Right lobe of liver (tissue), 6 donors: ENCODE data around the gene VAV2. TPM values are rescaled to one million over a fixed set of nuclear protein-coding genes. Genes with fewer than 3 reads are reported as not detected.

ENCODE experiments used
- ATAC-seq, 4 donors: fragments of 200-7000 bp; cut with Tn5 transposase; one replicate each; pipeline ENCODE4 v1.9.1; 2020; ENCODE audit warnings: mild to moderate bottlenecking in 4 of 4, moderate library complexity in 4 of 4
- DNase-seq, 3 donors: peaks; one replicate each; pipeline ENCODE4 v3.0.0-alpha.2; 2020
- H3K27ac ChIP-seq, 3 donors: fragments of 200-600 bp; one replicate each; pipeline ENCODE4 v1.8.0; 2022
- H3K27me3 ChIP-seq, 2 donors: fragments of 200-600 bp; one replicate each; pipeline ENCODE4 v1.8.0; 2022
- H3K36me3 ChIP-seq, 4 donors: fragments of 200-600 bp; sonication (generic) in 1 of 4; one replicate each; pipeline versions ENCODE4 v1.5.1 to v1.8.0; 2017 to 2022; ENCODE audit warnings: control low read depth in 1 of 4
- H3K4me1 ChIP-seq, 4 donors: fragments of 200-600 bp; sonication (generic) in 1 of 4; one replicate each; pipeline versions ENCODE4 v1.5.1 to v1.8.0; 2017 to 2022; ENCODE audit warnings: control low read depth in 1 of 4
- H3K4me3 ChIP-seq, 3 donors: fragments of 200-600 bp; one replicate each; pipeline ENCODE4 v1.8.0; 2022
- H3K9me3 ChIP-seq, 4 donors: fragments of 200-600 bp; sonication (generic) in 1 of 4; one replicate each; pipeline versions ENCODE4 v1.5.1 to v1.8.0; 2017 to 2022; ENCODE audit warnings: control low read depth in 1 of 4
- POLR2A ChIP-seq: fragments of 450-650 bp; IDR thresholded peaks from one replicate; pipeline ENCODE4 v1.6.1; 2017; ENCODE audit warnings: antibody characterized with exemption, mild to moderate bottlenecking
- WGBS: methylation state at CpG from one replicate; pipeline ENCODE4 v1.1.6; 2018; ENCODE audit warnings: low coverage, low lambda C conversion rate; ENCODE audit not compliant: insufficient coverage; ENCODE audit errors: missing lambda C conversion rate; 5-methylcytosine and 5-hydroxymethylcytosine counted together
- intact Hi-C, 2 donors: fragments of 100-400 bp; cut with DNase I; formaldehyde crosslinking; loops; one replicate each; pipeline versions ENCODE4 v1.11.2 to v1.14.1; 2022
- total RNA-seq, 6 experiments: library from RNA; depleted of rRNA in 2 of 6; stranded (reverse); fragments of >200 nt in 2 of 6; fragmentation: NEBNext Ultra II Directional in 3 of 6; extraction: Animal tissue kit (Norgen Biotek cat#: 25700) in 3 of 6; gene quantifications; one replicate each; pipeline versions ENCODE4 v1.1.0 to v1.2.4, GENCODE V29; 2016 to 2023
- TF ChIP-seq, protein P1 (sequence below), 4 donors: fragments of 200-600 bp in 3 of 4; fragments of 450-650 bp in 1 of 4; IDR thresholded peaks; one replicate each; pipeline versions ENCODE4 v1.5.1 to v1.8.0; 2016 to 2022; ENCODE audit warnings: antibody characterized with exemption in 4 of 4, mild to moderate bottlenecking in 2 of 4
- donor health status: DM: no; HTN: yes; CAD: no.
- donor health status: DM: no; HTN: no; CAD: no.
- donor health status: DM: no; HTN: no; CAD: no.
- donor health status: DM: no; HTN: yes; CAD: no.
- donor health status: DM: no; HTN: yes; CAD: no.

VAV2 gene
- total RNA-seq, 6 experiments from 2014 or later: 30.1 to 44.3 (median 34.9) TPM

DNA sequence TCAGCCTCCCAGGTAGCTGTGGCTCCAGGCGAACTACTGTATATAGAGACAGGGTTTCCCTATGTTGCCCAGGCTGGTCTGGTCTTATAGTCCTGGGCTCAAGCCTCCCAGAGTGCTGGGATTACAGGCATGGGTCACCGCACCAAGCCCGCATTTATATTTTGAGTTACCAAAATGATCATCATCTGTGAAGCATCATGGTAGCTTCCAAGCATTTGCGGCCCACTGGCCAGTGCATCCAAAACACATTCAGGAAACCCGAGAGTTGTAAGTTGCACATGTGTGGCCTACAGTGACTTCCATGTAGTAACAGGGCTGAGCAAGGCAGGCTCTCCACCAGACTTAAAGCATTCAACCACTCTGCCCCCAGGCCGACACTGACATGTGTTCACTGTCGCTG lies 35.4 kb upstream of the VAV2 start:
- Histone ChIP-seq H3K4me1 (peaks cover 0 to 31% (median 9%) of the 10 kb centered on the region in 4 donors), H3K27me3 (no peaks in the 10 kb centered on the region), H3K9me3 (no peaks in the 10 kb centered on the region), H3K36me3 (peaks cover 0 to 23% (median 9%) of the 10 kb centered on the region in 4 donors), H3K4me3 (no peak overlapping the region), H3K27ac (no peak overlapping the region)
- ATAC-seq: no peak
- WGBS: 100% methylated on average over 1 of the region's 7 CpGs
- DNase-seq: peak in 1 of 3 donors; percentile 33
- intact Hi-C loops: no loop called here
- no peak for TF ChIP-seq POLR2A
- TF ChIP-seq, protein P1, sequence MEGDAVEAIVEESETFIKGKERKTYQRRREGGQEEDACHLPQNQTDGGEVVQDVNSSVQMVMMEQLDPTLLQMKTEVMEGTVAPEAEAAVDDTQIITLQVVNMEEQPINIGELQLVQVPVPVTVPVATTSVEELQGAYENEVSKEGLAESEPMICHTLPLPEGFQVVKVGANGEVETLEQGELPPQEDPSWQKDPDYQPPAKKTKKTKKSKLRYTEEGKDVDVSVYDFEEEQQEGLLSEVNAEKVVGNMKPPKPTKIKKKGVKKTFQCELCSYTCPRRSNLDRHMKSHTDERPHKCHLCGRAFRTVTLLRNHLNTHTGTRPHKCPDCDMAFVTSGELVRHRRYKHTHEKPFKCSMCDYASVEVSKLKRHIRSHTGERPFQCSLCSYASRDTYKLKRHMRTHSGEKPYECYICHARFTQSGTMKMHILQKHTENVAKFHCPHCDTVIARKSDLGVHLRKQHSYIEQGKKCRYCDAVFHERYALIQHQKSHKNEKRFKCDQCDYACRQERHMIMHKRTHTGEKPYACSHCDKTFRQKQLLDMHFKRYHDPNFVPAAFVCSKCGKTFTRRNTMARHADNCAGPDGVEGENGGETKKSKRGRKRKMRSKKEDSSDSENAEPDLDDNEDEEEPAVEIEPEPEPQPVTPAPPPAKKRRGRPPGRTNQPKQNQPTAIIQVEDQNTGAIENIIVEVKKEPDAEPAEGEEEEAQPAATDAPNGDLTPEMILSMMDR (IDR thresholded peaks at IDR 0.05): no peak

DNA sequence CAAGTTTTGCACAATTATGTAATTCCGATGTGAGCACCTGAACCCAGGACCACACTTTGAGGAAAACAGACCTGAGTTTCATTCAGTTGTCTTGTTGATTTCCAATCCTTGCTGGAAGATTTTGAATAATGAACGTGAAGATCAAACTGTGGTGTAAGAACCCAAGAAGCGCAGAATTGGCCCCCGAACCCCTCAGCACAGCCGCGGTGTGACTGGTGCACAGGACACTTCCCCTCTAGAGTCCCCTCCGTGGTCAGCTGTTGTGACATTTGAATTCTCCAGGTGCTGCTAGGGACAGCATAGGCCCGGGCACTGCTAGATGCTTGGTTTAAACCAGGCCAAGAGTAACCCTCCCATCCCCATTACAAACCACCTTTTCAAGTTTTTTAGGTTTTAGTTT lies 34.9 kb upstream of the VAV2 start:
- DNase-seq (peak in 1 of 3 donors; percentile 27), ATAC-seq (no peak)
- Histone ChIP-seq H3K4me3 (no peak overlapping the region), H3K9me3 (no peaks in the 10 kb centered on the region), H3K27me3 (no peaks in the 10 kb centered on the region), H3K36me3 (peaks cover 0 to 17% (median 7%) of the 10 kb centered on the region in 4 donors), H3K27ac (no peak overlapping the region), H3K4me1 (peaks cover 0 to 31% (median 9%) of the 10 kb centered on the region in 4 donors)
- intact Hi-C loops: no loop called here
- TF ChIP-seq POLR2A: no peak
- TF ChIP-seq, protein P1 (IDR thresholded peaks at IDR 0.05): no peak
- 88% methylated on average over 2 of the region's 8 CpGs for WGBS

DNA sequence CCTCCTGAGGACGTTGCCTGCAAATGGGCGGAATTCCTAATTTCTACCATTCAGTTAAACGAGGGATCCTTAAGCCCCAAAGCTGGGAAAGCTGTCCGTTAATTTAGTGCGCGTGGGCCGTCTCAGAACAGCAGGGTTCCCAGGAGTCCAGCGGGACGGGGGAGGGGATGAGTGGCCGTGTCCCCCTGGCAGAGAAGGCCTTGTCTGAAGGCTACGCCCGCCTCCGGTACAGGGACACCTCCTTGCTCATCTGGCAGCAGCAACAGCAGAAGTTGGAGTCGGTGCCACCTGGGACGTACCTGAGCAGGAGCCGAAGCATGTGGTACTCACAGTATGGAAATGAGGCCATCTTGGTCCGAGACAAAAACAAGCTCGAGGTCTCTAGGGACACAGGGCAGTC lies 34.5 kb upstream of the VAV2 start:
- WGBS: 86% methylated on average over 12 of the region's 18 CpGs
- Histone ChIP-seq H3K36me3 (peaks cover 0 to 13% (median 5%) of the 10 kb centered on the region in 4 donors), H3K4me3 (no peak overlapping the region), H3K4me1 (peaks cover 0 to 31% (median 9%) of the 10 kb centered on the region in 4 donors), H3K9me3 (no peaks in the 10 kb centered on the region), H3K27ac (no peak overlapping the region), H3K27me3 (no peaks in the 10 kb centered on the region)
- no peak for ATAC-seq
- intact Hi-C loops: no loop called here
- TF ChIP-seq, protein P1 (IDR thresholded peaks at IDR 0.05): no peak
- TF ChIP-seq POLR2A: no peak
- DNase-seq: peak in 1 of 3 donors; percentile 62

DNA sequence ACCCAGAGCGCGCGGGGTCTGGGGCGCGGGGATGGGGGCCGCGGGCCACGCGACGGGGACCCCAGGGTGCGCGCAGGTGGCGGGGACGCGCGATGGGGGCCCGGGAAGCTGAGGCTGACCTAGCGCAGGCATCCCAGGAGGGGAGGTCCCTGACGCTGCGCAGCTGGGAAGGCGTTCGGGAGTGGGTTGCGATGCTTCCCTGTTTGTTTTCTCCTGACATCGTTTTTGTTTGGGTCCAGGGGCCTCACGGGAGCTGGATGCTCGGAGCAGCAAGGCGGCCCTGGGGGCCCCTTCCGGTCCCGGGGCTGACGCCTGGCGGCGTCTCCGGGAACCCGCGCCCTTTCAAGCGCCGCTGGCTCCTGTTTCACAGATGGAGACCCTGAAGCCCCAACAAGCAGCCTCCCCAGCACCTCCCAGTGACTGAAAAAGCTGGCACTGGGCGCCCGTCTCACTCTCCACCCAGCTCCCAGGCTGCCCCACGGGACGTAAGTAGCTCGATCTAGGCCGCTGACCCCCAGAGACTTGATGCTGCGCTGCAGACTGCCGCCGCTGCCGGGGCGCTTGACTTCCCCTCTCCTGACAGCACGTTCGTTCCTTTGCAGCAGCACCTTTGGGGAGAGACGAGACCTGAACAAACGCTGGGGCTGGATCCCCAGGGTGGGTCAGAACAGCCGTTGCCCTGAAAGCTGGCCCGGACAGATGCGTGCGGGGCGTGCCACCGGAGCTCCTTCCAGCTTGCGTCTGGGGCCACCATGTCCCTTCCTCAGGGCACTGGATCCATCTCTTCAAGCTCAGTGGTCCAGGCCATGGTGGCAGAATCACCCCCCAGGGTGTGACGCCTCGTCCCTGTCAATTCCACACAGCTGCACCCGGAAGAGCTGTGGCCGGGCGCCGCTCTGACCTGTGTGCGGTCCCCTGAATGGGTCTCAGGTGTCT lies 33.8 kb upstream of the VAV2 start:
- intact Hi-C loops: no loop called here
- H3K27ac ChIP-seq: no peak overlapping the region
- H3K27me3 ChIP-seq: no peaks in the 10 kb centered on the region
- DNase-seq (peak in 2 of 3 donors; percentile 51 to 66), ATAC-seq (no peak)
- H3K9me3 ChIP-seq: no peaks in the 10 kb centered on the region
- 32% methylated on average over 8 of the region's 66 CpGs for WGBS
- H3K4me3 ChIP-seq: peak overlapping the region; percentile 82 to 86 (median 82)
- peaks cover 0 to 6% (median 1%) of the 10 kb centered on the region in 4 donors for H3K36me3 ChIP-seq
- TF ChIP-seq POLR2A: no peak
- TF ChIP-seq, protein P1 (IDR thresholded peaks at IDR 0.05): no peak
- H3K4me1 ChIP-seq: peaks cover 0 to 31% (median 9%) of the 10 kb centered on the region in 4 donors
